Measurements from ENCODE around the gene HYAL2.
A peak's percentile ranks its signal among the peaks of the same experiment; 100 is the strongest.
"Not testable (repeated sequence)": the region's sequence is repeated elsewhere in the genome, so short reads cannot be mapped to it uniquely, and the experiment has no call there.

HYAL2 gene

DNA sequence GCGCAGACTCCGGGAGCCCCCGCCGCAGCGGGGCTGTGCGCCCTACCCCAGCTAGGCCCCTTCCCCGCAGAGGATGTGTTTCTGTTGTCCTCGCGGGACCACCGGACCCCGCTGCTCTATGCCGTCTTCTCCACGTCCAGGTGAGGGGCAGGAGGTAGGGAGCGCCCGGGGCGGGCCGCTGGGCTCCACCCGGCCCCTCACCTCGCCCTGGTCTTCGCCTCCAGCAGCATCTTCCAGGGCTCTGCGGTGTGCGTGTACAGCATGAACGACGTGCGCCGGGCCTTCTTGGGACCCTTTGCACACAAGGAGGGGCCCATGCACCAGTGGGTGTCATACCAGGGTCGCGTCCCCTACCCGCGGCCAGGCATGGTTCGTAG, 48.9 kb downstream of the HYAL2 start:
- ATAC-seq (replicated peaks) (no peak), DNase-seq (no peak)
- Mint-ChIP-seq H3K9me3 (no peaks in the 10 kb centered on the region), H3K36me3 (no peaks in the 10 kb centered on the region), H3K27ac (peak overlapping the region; percentile 89), H3K4me3 (peak overlapping the region; percentile 43 to 85), H3K4me1 (peaks cover 20 to 34% of the 10 kb centered on the region in 2 donors), H3K27me3 (peaks cover 44 to 66% of the 10 kb centered on the region in 2 donors)

DNA sequence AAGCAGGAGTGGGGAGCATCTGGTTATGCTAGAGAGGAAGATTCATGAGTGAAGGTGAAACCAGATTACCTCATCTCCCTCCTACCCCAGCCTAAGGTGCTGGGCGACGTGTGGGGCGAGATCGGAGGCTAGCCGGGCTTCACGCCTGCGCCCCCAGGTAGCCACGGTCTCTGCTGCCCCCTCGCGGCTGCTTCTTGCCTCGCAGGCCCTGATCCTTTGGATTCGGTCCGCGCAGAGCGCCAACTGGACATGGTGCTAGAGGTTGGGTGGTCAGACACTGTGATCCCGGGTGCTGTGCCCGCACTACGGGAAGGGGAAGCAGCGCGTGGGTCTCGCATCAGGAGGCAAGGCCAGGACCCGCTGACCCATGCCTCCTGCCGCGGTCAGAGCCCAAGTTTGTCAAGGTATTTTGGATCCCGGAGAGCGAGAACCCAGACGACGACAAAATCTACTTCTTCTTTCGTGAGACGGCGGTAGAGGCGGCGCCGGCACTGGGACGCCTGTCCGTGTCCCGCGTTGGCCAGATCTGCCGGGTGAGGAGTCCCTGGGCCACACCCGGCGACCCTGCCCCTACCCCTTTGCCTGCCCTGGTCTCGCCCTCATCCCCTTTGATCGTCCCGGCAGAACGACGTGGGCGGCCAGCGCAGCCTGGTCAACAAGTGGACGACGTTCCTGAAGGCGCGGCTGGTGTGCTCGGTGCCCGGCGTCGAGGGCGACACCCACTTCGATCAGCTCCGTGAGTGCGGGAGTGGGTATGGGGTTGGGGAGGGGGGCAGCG, 49.4 kb downstream of the HYAL2 start:
- Mint-ChIP-seq H3K4me3 (peak overlapping the region; percentile 77 to 85), H3K27ac (peak overlapping the region; percentile 89), H3K36me3 (no peaks in the 10 kb centered on the region), H3K9me3 (no peaks in the 10 kb centered on the region), H3K27me3 (peaks cover 45 to 72% of the 10 kb centered on the region in 2 donors), H3K4me1 (peaks cover 20 to 34% of the 10 kb centered on the region in 2 donors)
- peak; percentile 81 for DNase-seq
- ATAC-seq (replicated peaks) = peak; percentile 93 to 94

DNA sequence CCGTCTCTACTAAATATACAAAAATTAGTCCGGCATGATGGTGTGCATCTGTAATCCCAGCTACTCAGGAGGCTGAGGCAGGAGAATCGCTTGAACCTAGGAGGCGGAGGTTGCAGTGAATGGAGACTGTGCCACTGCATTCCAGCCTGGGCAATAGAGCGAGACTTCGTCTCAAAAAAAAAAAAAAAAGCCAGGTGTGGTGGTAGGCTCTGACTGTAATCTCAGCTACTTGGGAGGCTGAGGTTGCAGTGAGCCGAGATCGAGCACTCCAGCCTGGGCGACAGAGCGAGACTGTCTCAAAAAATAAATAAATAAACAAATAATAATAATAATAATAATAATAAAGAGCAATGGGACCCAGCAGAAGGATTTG, 50.0 kb downstream of the HYAL2 start:
- not testable (repeated sequence) for DNase-seq; H3K9me3 Mint-ChIP-seq; H3K4me3 Mint-ChIP-seq; H3K27ac Mint-ChIP-seq; ATAC-seq (replicated peaks); H3K36me3 Mint-ChIP-seq
- peaks cover 44 to 72% of the 10 kb centered on the region in 2 donors for H3K27me3 Mint-ChIP-seq
- H3K4me1 Mint-ChIP-seq = peaks cover 20 to 34% of the 10 kb centered on the region in 2 donors

DNA sequence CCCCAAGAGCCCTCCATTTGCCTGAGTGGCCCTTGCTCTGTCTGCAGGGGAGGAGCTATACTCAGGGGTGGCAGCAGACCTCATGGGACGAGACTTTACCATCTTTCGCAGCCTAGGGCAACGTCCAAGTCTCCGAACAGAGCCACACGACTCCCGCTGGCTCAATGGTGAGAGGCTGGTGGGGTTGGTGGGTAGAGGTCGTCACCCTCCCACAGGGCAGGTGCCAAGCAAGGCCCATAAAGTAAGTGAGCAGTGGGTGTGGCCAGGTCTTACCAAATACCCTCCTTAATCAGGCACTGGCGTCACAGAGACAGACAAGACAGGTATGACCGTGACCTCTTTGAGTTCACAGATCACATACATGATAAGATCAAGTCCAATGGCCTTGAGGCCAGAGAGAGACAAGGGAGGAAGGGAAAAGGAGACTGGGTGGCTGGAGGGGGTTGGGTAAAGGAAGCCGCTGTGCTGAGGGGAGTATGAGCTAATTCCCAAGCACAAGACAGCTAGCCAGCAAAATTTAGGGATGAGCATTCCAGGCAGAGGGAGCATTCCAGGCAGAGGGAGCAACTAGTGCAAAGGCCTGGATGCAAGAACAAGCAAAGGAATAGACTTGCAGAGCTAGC, 51.1 kb downstream of the HYAL2 start:
- no peak for DNase-seq
- no peak overlapping the region for H3K27ac Mint-ChIP-seq
- no peaks in the 10 kb centered on the region for H3K9me3 Mint-ChIP-seq
- ATAC-seq (replicated peaks) = no peak
- H3K27me3 Mint-ChIP-seq = peaks cover 44 to 77% of the 10 kb centered on the region in 2 donors
- H3K4me3 Mint-ChIP-seq = no peak overlapping the region
- no peaks in the 10 kb centered on the region for H3K36me3 Mint-ChIP-seq
- peaks cover 20 to 34% of the 10 kb centered on the region in 2 donors for H3K4me1 Mint-ChIP-seq

DNA sequence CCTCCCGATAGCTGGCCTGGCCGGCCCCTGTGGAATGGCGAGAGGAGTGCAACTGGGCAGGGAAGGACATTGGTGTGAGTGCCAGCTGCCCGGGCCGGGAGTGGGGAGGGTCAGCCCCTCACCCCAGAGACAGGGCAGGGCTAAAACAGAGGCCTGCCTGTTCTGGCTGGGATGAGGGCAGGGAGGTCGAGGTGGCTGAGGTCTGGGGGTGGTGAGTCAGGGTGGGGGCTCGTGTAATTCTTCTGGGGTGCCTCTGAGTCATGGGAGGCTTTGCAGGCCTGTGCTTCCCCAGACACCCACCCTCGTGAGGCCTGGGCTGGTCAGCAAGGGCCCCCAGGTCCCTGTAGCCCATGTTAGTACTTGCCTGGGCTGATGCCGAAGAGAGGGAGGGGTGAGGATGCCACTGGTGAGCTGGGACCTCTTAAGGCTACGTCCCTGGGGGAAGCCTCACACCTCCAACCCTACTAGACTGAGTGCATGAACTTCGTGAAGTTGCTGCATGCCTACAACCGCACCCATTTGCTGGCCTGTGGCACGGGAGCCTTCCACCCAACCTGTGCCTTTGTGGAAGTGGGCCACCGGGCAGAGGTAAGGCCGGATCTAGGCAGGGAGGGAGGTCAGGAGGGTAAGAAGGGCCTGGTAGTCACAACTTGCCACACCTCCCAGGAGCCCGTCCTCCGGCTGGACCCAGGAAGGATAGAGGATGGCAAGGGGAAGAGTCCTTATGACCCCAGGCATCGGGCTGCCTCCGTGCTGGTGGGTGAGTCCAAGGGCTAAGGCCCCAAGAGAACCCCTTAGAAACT, 51.9 kb downstream of the HYAL2 start:
- Mint-ChIP-seq H3K27ac (no peak overlapping the region), H3K27me3 (peaks cover 42 to 76% of the 10 kb centered on the region in 2 donors), H3K4me1 (peaks cover 15 to 26% of the 10 kb centered on the region in 2 donors)

DNA sequence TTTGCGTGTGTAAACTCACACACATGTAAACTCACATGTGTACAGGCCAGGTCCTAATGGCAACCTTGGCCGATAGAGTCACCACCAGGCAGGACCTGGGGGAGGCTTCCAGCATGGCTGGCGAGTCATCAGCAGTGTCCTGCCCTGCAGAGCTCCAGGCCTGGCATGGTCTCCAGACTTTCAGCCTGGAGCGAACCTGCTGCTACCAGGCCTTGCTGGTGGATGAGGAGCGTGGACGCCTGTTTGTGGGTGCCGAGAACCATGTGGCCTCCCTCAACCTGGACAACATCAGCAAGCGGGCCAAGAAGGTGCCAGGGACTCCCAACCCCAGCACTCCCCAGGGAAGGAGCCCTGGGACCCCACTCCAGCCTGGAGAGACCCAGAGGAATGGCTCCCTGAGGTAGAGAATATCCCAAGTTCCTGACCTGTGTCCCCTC, 52.5 kb downstream of the HYAL2 start:
- H3K27ac Mint-ChIP-seq = no peak overlapping the region
- DNase-seq (no peak), ATAC-seq (replicated peaks) (no peak)
- no peak overlapping the region for H3K4me3 Mint-ChIP-seq
- H3K36me3 Mint-ChIP-seq = no peaks in the 10 kb centered on the region
- peaks cover 37 to 71% of the 10 kb centered on the region in 2 donors for H3K27me3 Mint-ChIP-seq
- H3K4me1 Mint-ChIP-seq = peaks cover 13 to 20% of the 10 kb centered on the region in 2 donors
- H3K9me3 Mint-ChIP-seq = no peaks in the 10 kb centered on the region

More for the DNA sequence above, 51.9 kb downstream of the HYAL2 start:
- Mint-ChIP-seq H3K4me3 (no peak overlapping the region), H3K36me3 (no peaks in the 10 kb centered on the region), H3K9me3 (no peaks in the 10 kb centered on the region)
- no peak for DNase-seq
- no peak for ATAC-seq (replicated peaks)

DNA sequence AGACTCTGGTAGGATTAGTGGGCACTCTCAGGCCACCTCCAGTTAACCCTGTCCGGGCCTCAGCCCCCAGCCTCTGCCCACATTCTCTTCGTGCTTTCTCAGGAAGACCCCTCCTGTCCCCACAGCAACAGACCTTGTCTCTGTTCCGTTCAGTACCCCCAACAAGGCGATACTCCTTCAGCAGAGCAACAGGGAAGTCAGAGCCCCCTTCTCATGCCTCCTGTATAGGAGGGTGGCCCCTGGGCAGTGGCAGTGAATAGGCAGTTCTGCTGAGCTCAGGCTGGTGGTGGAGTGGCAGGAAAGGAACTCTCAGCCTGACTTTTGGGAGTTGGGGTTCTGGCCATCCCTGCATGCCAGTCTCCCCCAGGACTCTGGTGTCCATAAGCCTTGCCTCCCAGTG, 53.1 kb downstream of the HYAL2 start:
- Mint-ChIP-seq H3K9me3 (no peaks in the 10 kb centered on the region), H3K4me1 (peaks cover 11 to 15% of the 10 kb centered on the region in 2 donors), H3K27me3 (peaks cover 32 to 66% of the 10 kb centered on the region in 2 donors), H3K4me3 (no peak overlapping the region), H3K36me3 (no peaks in the 10 kb centered on the region), H3K27ac (no peak overlapping the region)
- ATAC-seq (replicated peaks) (no peak), DNase-seq (no peak)

DNA sequence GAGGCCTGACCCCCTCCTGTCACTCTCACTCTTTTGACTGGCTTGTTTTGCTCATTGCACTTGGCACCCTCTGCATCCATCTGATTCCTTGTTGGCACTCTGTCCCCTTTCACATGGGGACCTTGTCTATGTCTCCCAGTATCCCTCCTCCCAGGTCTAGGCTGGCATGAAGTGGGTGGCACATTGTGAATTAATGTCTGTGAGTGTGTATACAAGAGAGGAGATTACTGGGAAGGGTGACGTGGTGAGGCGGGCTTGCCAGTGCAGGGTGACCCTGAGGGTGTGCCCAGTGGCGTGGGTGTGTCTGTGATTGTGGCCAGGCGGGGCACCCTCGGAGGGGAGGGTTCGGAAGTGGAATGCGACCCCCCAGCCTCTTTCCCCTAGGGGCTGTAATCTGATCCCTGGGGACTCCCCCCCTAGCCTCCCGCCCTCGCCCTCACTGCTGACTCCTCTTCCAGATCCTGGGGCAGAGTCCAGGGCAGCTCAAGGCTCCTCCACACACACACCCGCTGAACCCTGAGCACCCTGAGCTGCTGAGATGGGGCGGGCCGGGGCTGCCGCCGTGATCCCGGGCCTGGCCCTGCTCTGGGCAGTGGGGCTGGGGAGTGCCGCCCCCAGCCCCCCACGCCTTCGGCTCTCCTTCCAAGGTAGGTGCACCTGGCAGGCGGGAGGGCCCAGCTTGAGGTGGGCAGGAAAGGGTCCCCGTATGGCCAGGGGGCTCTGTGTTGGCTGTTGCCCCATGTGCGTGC, 53.7 kb downstream of the HYAL2 start, which contains the start of gene SEMA3B:
SEMA3B (plus strand) TSS at position 445 of the 749 bp plus-strand sequence; CDS start at position 539, 94 bp downstream.
- DNase-seq = no peak
- Mint-ChIP-seq H3K4me3 (no peak within 1 kb of the TSS), H3K27me3 (peaks cover 29 to 64% of the 10 kb centered on the region in 2 donors), H3K9me3 (no peaks in the 10 kb centered on the region), H3K4me1 (peaks cover 6 to 9% of the 10 kb centered on the region in 2 donors), H3K36me3 (no peaks in the 10 kb centered on the region), H3K27ac (no peak within 1 kb of the TSS)
- no peak for ATAC-seq (replicated peaks)

DNA sequence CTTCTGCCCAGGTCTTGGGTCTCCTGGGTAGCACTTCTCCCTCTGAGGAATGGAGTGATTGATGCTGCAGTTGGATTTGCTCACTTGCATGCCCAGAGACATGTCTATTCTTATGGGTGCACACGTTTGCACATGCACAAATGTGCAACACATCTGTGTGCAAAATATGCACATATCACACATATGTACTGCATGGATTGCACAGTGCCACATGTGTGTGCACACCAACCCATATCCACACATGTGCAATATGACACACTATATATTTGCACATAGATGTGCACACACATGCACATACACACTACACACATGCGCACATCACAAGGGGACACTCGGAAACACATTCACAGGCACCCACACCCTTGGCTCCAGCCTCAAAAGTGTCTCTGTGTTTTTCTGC, 54.3 kb downstream of the HYAL2 start:
- Mint-ChIP-seq H3K27me3 (peaks cover 29 to 60% of the 10 kb centered on the region in 2 donors), H3K4me1 (peaks cover 5 to 6% of the 10 kb centered on the region in 2 donors), H3K9me3 (no peaks in the 10 kb centered on the region), H3K4me3 (no peak overlapping the region), H3K36me3 (no peaks in the 10 kb centered on the region), H3K27ac (no peak overlapping the region)
- ATAC-seq (replicated peaks) (no peak), DNase-seq (no peak)

Data from stimulated activated naive B cell treated with anti-CD40 and anti-IgM and Interleukin-4, amounts not matched to agents 10 μg/mL and 1 μg/mL and 100 μg/mL, for 72 hours (primary cell).